Bronchial epithelial cell (primary cell): ENCODE results near the gene B3GALNT2. TPM values are rescaled to one million over a fixed set of nuclear protein-coding genes. Genes with fewer than 3 reads are reported as not detected.

Experiments used
- DNase-seq: peaks from one replicate; pipeline ENCODE4 v3.0.0-alpha.2; 2010; ENCODE audit warnings: low read depth
- FAIRE-seq: peaks from 2 replicates; lab custom pipeline; 2011; peaks lifted over from hg19 to GRCh38; lab: Jason Lieb, UNC
- H3K27me3 ChIP-seq: 2 replicates; pipeline ENCODE4 v1.5.1; 2011; ENCODE audit warnings: low read length; ENCODE audit not compliant: control insufficient read depth, insufficient read depth
- H3K36me3 ChIP-seq: 2 replicates; pipeline ENCODE4 v1.5.1; 2011; ENCODE audit warnings: low read length; ENCODE audit not compliant: control insufficient read depth, insufficient read depth
- H3K4me3 ChIP-seq: 2 replicates; pipeline ENCODE4 v1.5.1; 2011; ENCODE audit warnings: mild to moderate bottlenecking, low read depth, low read length, control low read depth
- total RNA-seq: library from RNA; depleted of rRNA; stranded (reverse); fragments of >200 nt; gene quantifications from 2 replicates; pipeline ENCODE4 v1.2.1, GENCODE V29; 2014
- TF ChIP-seq, protein P1 (sequence below): IDR thresholded peaks from 2 replicates; pipeline ENCODE4 v1.5.1; 2011; ENCODE audit warnings: mild to moderate bottlenecking, moderate library complexity, low read length, control low read depth, inconsistent platforms; ENCODE audit not compliant: insufficient read depth, severe bottlenecking

Gene B3GALNT2
- total RNA-seq, 1 donor from 2014 or later, result 80.3 TPM

DNA sequence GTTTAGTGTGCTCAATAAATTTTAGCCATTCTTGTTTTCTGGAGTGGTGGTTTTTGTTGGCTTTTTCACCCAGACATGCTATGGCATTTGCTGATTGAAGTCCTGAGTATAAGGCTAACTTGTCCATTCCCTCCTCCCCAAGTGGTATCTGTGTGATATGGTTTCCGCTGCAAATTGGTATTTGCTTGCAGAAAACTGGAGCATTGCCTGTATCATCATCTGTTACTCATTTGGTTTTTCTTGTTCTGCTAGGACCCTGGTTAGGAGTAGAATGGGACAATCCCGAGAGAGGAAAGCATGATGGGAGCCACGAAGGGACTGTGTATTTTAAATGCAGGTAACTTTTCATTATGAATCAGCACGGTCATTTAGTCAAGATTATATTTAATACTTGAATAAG is 103.0 kb downstream of the B3GALNT2 start:
- FAIRE-seq, result no peak
- no peaks in the 10 kb centered on the region for H3K36me3 ChIP-seq
- no peak overlapping the region for H3K4me3 ChIP-seq
- no peak for DNase-seq
- TF ChIP-seq, protein P1, sequence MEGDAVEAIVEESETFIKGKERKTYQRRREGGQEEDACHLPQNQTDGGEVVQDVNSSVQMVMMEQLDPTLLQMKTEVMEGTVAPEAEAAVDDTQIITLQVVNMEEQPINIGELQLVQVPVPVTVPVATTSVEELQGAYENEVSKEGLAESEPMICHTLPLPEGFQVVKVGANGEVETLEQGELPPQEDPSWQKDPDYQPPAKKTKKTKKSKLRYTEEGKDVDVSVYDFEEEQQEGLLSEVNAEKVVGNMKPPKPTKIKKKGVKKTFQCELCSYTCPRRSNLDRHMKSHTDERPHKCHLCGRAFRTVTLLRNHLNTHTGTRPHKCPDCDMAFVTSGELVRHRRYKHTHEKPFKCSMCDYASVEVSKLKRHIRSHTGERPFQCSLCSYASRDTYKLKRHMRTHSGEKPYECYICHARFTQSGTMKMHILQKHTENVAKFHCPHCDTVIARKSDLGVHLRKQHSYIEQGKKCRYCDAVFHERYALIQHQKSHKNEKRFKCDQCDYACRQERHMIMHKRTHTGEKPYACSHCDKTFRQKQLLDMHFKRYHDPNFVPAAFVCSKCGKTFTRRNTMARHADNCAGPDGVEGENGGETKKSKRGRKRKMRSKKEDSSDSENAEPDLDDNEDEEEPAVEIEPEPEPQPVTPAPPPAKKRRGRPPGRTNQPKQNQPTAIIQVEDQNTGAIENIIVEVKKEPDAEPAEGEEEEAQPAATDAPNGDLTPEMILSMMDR, result no peak
- no peaks in the 10 kb centered on the region for H3K27me3 ChIP-seq

Other genes with a start within 250 kb of the B3GALNT2 start
- 11.8 and 37.9 TPM in 2 replicates for gene ARID4B, start 176.3 kb downstream of the B3GALNT2 start, total RNA-seq
- gene GGPS1, start 175.9 kb downstream of the B3GALNT2 start, total RNA-seq, result 21.6 and 25.3 TPM in 2 replicates
- 16.4 and 25.0 TPM in 2 replicates for gene TBCE, start 137.0 kb downstream of the B3GALNT2 start, total RNA-seq
- 0.13 TPM in 1 of 2 replicates, not detected in the other for gene GNG4, start 145.3 kb upstream of the B3GALNT2 start, total RNA-seq